Measurements from ENCODE around the gene PLD1.

The PLD1 gene

GRCh38 chr3:171830518-171830875, 20.2 kb upstream of the PLD1 start:
- no peak overlapping the region for H3K27ac ChIP-seq (ENCODE audit: low read depth, low read length)
- H3K4me1 ChIP-seq (ENCODE audit: control insufficient read depth, low read depth, low read length), result no peaks in the 10 kb centered on the region

DNA sequence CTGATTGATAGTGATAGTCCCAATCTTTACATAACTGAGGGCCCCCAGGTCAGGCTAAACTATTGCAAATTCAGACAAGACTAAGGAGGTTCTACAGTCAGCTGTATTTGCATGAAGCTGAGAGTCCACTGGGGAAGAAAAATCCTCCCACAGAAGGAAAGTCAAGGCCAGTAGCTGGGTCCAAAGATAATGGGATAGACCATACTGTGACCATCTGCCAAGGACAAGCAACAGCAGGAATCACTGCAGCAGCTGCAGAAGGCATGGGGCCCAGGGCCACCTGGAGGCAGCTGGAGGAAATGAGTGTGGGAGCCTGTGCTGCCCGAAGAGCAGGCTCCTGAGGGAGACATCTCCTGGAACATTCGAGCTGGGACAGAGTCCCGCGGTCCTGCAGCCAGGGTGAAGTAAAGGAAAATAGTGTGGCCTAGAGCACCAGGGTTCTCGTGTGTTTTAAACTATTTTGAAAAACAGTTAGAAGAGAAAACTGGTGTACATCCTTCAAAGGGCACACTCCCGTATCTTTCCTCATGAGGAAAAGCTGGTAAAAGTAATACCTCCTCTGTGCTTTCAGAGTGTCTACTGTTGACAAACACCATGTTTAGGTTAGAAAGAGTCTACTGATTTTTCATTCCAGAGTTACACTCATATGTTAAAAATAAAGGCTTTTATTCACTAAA, 19.7 kb upstream of the PLD1 start:
- Histone ChIP-seq H3K4me2 (ENCODE audit: low read length) (no peak overlapping the region), H2BK5ac (ENCODE audit: low read length) (no peak overlapping the region), H3K4me3 (ENCODE audit: low read length) (no peak overlapping the region), H3K56ac (ENCODE audit: low read length) (no peak overlapping the region), H3K27ac (ENCODE audit: low read depth, low read length) (no peak overlapping the region), H3K27me3 (ENCODE audit: insufficient read depth, low read length, poor library complexity) (no peaks in the 10 kb centered on the region), H3K18ac (ENCODE audit: low read length) (no peak overlapping the region), H4K8ac (ENCODE audit: low read depth, low read length) (no peak overlapping the region), H3K4me1 (ENCODE audit: control insufficient read depth, low read depth, low read length) (no peaks in the 10 kb centered on the region), H3K9ac (ENCODE audit: low read length) (no peak overlapping the region), H3K4ac (ENCODE audit: low read depth, low read length) (no peak overlapping the region), H2AK5ac (ENCODE audit: low read length) (no peak overlapping the region), H3K36me3 (ENCODE audit: control insufficient read depth, insufficient read depth, low read length) (no peaks in the 10 kb centered on the region), H3K23ac (ENCODE audit: low read length) (no peak overlapping the region), H2BK15ac (replicated peaks; ENCODE audit: low read depth) (no peak overlapping the region), H4K5ac (ENCODE audit: low read length) (no peak overlapping the region), H3K79me2 (ENCODE audit: control insufficient read depth, insufficient read depth, low read length) (no peaks in the 10 kb centered on the region), H2BK120ac (ENCODE audit: low read depth, low read length) (no peak overlapping the region), H3K79me1 (ENCODE audit: low read length) (no peaks in the 10 kb centered on the region)
- WGBS (ENCODE audit: extremely low coverage, insufficient coverage, low lambda C conversion rate), result no CpG with 5 or more reads among the region's 6 CpGs
- DNase-seq, result peak; percentile 91

More at GRCh38 chr3:171830518-171830875, 20.2 kb upstream of the PLD1 start:
- Histone ChIP-seq H3K9ac (ENCODE audit: low read length) (no peak overlapping the region), H3K79me1 (ENCODE audit: low read length) (no peaks in the 10 kb centered on the region), H3K4me2 (ENCODE audit: low read length) (no peak overlapping the region), H3K23ac (ENCODE audit: low read length) (no peak overlapping the region), H3K27me3 (ENCODE audit: insufficient read depth, low read length, poor library complexity) (no peaks in the 10 kb centered on the region), H4K5ac (ENCODE audit: low read length) (no peak overlapping the region), H2BK120ac (ENCODE audit: low read depth, low read length) (no peak overlapping the region), H3K79me2 (ENCODE audit: control insufficient read depth, insufficient read depth, low read length) (no peaks in the 10 kb centered on the region), H3K36me3 (ENCODE audit: control insufficient read depth, insufficient read depth, low read length) (no peaks in the 10 kb centered on the region), H3K4ac (ENCODE audit: low read depth, low read length) (no peak overlapping the region), H2BK15ac (replicated peaks; ENCODE audit: low read depth) (no peak overlapping the region), H2AK5ac (ENCODE audit: low read length) (no peak overlapping the region), H3K56ac (ENCODE audit: low read length) (no peak overlapping the region), H3K4me3 (ENCODE audit: low read length) (no peak overlapping the region), H4K8ac (ENCODE audit: low read depth, low read length) (no peak overlapping the region), H2BK5ac (ENCODE audit: low read length) (no peak overlapping the region), H3K18ac (ENCODE audit: low read length) (no peak overlapping the region)
- DNase-seq, result no peak

GRCh38 chr3:171828902-171829770, 18.9 kb upstream of the PLD1 start:
- no peaks in the 10 kb centered on the region for H3K36me3 ChIP-seq (ENCODE audit: control insufficient read depth, insufficient read depth, low read length)
- H3K23ac ChIP-seq (ENCODE audit: low read length), result no peak overlapping the region
- no peak overlapping the region for H3K9ac ChIP-seq (ENCODE audit: low read length)
- H4K8ac ChIP-seq (ENCODE audit: low read depth, low read length), result no peak overlapping the region
- H3K4me2 ChIP-seq (ENCODE audit: low read length), result no peak overlapping the region
- H3K56ac ChIP-seq (ENCODE audit: low read length), result no peak overlapping the region
- H3K18ac ChIP-seq (ENCODE audit: low read length), result no peak overlapping the region
- no peaks in the 10 kb centered on the region for H3K79me2 ChIP-seq (ENCODE audit: control insufficient read depth, insufficient read depth, low read length)
- H3K27ac ChIP-seq (ENCODE audit: low read depth, low read length), result no peak overlapping the region
- H4K5ac ChIP-seq (ENCODE audit: low read length), result no peak overlapping the region
- H3K4me3 ChIP-seq (ENCODE audit: low read length), result no peak overlapping the region
- DNase-seq, result no peak
- no peak overlapping the region for H2BK5ac ChIP-seq (ENCODE audit: low read length)
- no peak overlapping the region for H2AK5ac ChIP-seq (ENCODE audit: low read length)
- H3K79me1 ChIP-seq (ENCODE audit: low read length), result no peaks in the 10 kb centered on the region
- no CpG with 5 or more reads among the region's 5 CpGs for WGBS (ENCODE audit: extremely low coverage, insufficient coverage, low lambda C conversion rate)
- no peaks in the 10 kb centered on the region for H3K4me1 ChIP-seq (ENCODE audit: control insufficient read depth, low read depth, low read length)
- H2BK120ac ChIP-seq (ENCODE audit: low read depth, low read length), result no peak overlapping the region
- no peaks in the 10 kb centered on the region for H3K27me3 ChIP-seq (ENCODE audit: insufficient read depth, low read length, poor library complexity)
- no peak overlapping the region for H3K4ac ChIP-seq (ENCODE audit: low read depth, low read length)
- no peak overlapping the region for H2BK15ac ChIP-seq (replicated peaks; ENCODE audit: low read depth)

DNA sequence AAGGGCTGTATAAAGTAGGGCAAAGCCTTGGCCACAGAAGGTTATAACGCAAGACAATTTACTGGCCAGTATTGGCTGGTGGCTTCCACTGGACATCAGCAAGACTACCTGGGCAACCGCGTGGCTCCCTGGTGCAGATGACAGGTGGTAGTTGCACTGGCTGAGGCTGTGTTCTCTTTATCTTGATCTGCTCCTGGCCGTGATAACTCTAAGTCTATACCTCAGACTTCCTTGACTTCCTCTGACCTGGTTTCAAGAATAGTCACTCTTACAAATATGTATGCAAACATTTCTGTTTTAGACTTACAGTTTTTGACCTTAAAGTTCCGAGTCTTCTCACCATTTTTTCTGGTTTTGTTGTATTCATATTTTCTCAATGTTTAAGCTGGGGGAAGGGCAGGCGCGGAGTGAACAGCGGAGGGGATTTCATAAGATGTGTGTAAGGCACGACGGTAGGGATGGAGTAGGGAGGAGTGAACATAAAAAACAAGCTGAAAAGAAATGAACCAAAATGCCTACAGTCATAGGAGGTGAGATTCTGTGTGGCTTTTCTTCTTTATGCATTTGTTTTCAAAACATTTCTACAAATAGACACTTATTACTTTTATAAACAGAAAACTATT, 17.7 kb upstream of the PLD1 start:
- Histone ChIP-seq H2AK5ac (ENCODE audit: low read length) (no peak overlapping the region), H3K9ac (ENCODE audit: low read length) (no peak overlapping the region), H2BK15ac (replicated peaks; ENCODE audit: low read depth) (no peak overlapping the region), H3K4ac (ENCODE audit: low read depth, low read length) (no peak overlapping the region), H3K56ac (ENCODE audit: low read length) (no peak overlapping the region), H3K4me3 (ENCODE audit: low read length) (no peak overlapping the region), H3K4me1 (ENCODE audit: control insufficient read depth, low read depth, low read length) (no peaks in the 10 kb centered on the region), H3K36me3 (ENCODE audit: control insufficient read depth, insufficient read depth, low read length) (no peaks in the 10 kb centered on the region), H3K23ac (ENCODE audit: low read length) (no peak overlapping the region), H3K79me1 (ENCODE audit: low read length) (no peaks in the 10 kb centered on the region), H3K4me2 (ENCODE audit: low read length) (no peak overlapping the region), H4K5ac (ENCODE audit: low read length) (no peak overlapping the region), H3K18ac (ENCODE audit: low read length) (no peak overlapping the region), H3K27me3 (ENCODE audit: insufficient read depth, low read length, poor library complexity) (no peaks in the 10 kb centered on the region), H3K79me2 (ENCODE audit: control insufficient read depth, insufficient read depth, low read length) (no peaks in the 10 kb centered on the region), H4K8ac (ENCODE audit: low read depth, low read length) (no peak overlapping the region), H2BK5ac (ENCODE audit: low read length) (no peak overlapping the region), H2BK120ac (ENCODE audit: low read depth, low read length) (no peak overlapping the region), H3K27ac (ENCODE audit: low read depth, low read length) (no peak overlapping the region)
- no peak for DNase-seq
- no CpG with 5 or more reads among the region's 10 CpGs for WGBS (ENCODE audit: extremely low coverage, insufficient coverage, low lambda C conversion rate)

DNA sequence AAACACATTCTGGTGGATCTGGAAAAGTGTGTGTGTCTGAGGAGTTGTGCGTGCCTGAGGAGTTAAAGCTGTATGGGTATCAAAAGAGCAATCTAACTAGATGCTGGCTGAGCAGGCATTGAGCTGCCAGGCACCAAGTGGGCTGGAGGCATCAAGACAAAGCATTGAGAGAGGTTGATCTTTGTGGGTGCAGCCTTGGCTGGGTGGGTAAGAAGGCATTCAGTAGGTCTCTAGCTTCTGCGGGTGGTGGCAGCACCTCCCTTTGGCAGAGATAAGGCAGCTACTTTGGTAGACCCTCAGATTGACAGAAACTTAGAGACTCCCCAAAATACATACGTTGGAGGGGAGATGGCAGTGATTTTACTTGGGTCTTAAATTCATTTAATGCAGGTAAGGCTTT, 17.1 kb upstream of the PLD1 start:
- H3K9ac ChIP-seq (ENCODE audit: low read length), result no peak overlapping the region
- H3K27ac ChIP-seq (ENCODE audit: low read depth, low read length), result no peak overlapping the region
- no peaks in the 10 kb centered on the region for H3K36me3 ChIP-seq (ENCODE audit: control insufficient read depth, insufficient read depth, low read length)
- no peak for DNase-seq
- H3K4me3 ChIP-seq (ENCODE audit: low read length), result no peak overlapping the region
- no peak overlapping the region for H2AK5ac ChIP-seq (ENCODE audit: low read length)
- no peak overlapping the region for H2BK15ac ChIP-seq (replicated peaks; ENCODE audit: low read depth)
- no peak overlapping the region for H4K5ac ChIP-seq (ENCODE audit: low read length)
- H3K23ac ChIP-seq (ENCODE audit: low read length), result no peak overlapping the region
- H4K8ac ChIP-seq (ENCODE audit: low read depth, low read length), result no peak overlapping the region
- no peaks in the 10 kb centered on the region for H3K27me3 ChIP-seq (ENCODE audit: insufficient read depth, low read length, poor library complexity)
- no CpG with 5 or more reads among the region's 3 CpGs for WGBS (ENCODE audit: extremely low coverage, insufficient coverage, low lambda C conversion rate)
- no peak overlapping the region for H3K56ac ChIP-seq (ENCODE audit: low read length)
- H2BK5ac ChIP-seq (ENCODE audit: low read length), result no peak overlapping the region
- no peak overlapping the region for H3K4me2 ChIP-seq (ENCODE audit: low read length)
- no peaks in the 10 kb centered on the region for H3K79me1 ChIP-seq (ENCODE audit: low read length)
- no peak overlapping the region for H3K4ac ChIP-seq (ENCODE audit: low read depth, low read length)
- no peaks in the 10 kb centered on the region for H3K79me2 ChIP-seq (ENCODE audit: control insufficient read depth, insufficient read depth, low read length)
- no peak overlapping the region for H3K18ac ChIP-seq (ENCODE audit: low read length)
- H3K4me1 ChIP-seq (ENCODE audit: control insufficient read depth, low read depth, low read length), result no peaks in the 10 kb centered on the region
- no peak overlapping the region for H2BK120ac ChIP-seq (ENCODE audit: low read depth, low read length)

Measured in mesendoderm (in vitro differentiated cells).